Lung (tissue), 12 donors: ENCODE measurements around the gene PHF21A. TPM values are rescaled to one million over a fixed set of nuclear protein-coding genes. Genes with fewer than 3 reads are reported as not detected.
"Not testable (repeated sequence)": the region's sequence is repeated elsewhere in the genome, so short reads cannot be mapped to it uniquely, and the experiment has no call there.

Experiments used
- ATAC-seq: fragments of 200-7000 bp; cut with Tn5 transposase; one replicate; pipeline ENCODE4 v1.9.1; 2020; ENCODE audit warnings: moderate number of reproducible peaks; ENCODE audit not compliant: insufficient read depth, low FRiP score
- DNase-seq, 3 donors: peaks; one replicate each; pipeline ENCODE4 v3.0.0-alpha.2; 2013 to 2017
- H3K27ac ChIP-seq, 2 donors: one replicate each; pipeline ENCODE4 v1.5.1; 2013; ENCODE audit warnings: mild to moderate bottlenecking in 2 of 2, moderate library complexity in 2 of 2, control low read depth in 1 of 2, inconsistent platforms in 1 of 2, low read depth in 1 of 2, low read length in 1 of 2
- H3K27me3 ChIP-seq, 3 donors: one replicate each; pipeline ENCODE4 v1.5.1; 2013; ENCODE audit warnings: low read length in 2 of 3; ENCODE audit not compliant: control insufficient read depth in 3 of 3, insufficient read depth in 3 of 3
- H3K36me3 ChIP-seq, 4 donors: one replicate each; pipeline ENCODE4 v1.5.1; 2013; ENCODE audit warnings: low read length in 4 of 4, mild to moderate bottlenecking in 1 of 4, moderate library complexity in 1 of 4; ENCODE audit not compliant: control insufficient read depth in 4 of 4, insufficient read depth in 4 of 4
- H3K4me1 ChIP-seq, 5 donors: one replicate each; pipeline ENCODE4 v1.5.1; 2013; ENCODE audit warnings: low read length in 5 of 5, mild to moderate bottlenecking in 2 of 5, moderate library complexity in 1 of 5; ENCODE audit not compliant: control insufficient read depth in 5 of 5, insufficient read depth in 5 of 5
- H3K4me3 ChIP-seq: one replicate; pipeline ENCODE4 v1.5.1; 2013; ENCODE audit warnings: mild to moderate bottlenecking, control low read depth, moderate library complexity
- H3K9ac ChIP-seq, 2 donors: one replicate each; pipeline ENCODE4 v1.5.1; 2013; ENCODE audit warnings: low read length in 2 of 2, control low read depth in 1 of 2; ENCODE audit not compliant: insufficient read depth in 1 of 2
- H3K9me3 ChIP-seq, 4 donors: one replicate each; pipeline ENCODE4 v1.5.1; 2013; ENCODE audit warnings: low read length in 3 of 4, mild to moderate bottlenecking in 1 of 4, moderate library complexity in 1 of 4; ENCODE audit not compliant: control insufficient read depth in 4 of 4, insufficient read depth in 3 of 4
- CTCF ChIP-seq: IDR thresholded peaks from 2 replicates; pipeline ENCODE4 v1.5.1; 2012; ENCODE audit warnings: mild to moderate bottlenecking; ENCODE audit errors: control extremely low read depth, extremely low read depth
- WGBS, 2 donors: extraction: QIAGEN DNeasy Blood & Tissue Kit; methylation state at CpG; one replicate each; pipeline ENCODE4 v1.1.7; 2013; 5-methylcytosine and 5-hydroxymethylcytosine counted together
- polyA plus RNA-seq, 2 donors: library from polyadenylated mRNA; stranded (reverse); fragments of 200-250 nt; gene quantifications; one replicate each; pipeline ENCODE4 v1.2.1, GENCODE V29; 2013
- total RNA-seq, 2 donors: library from RNA; depleted of rRNA in 1 of 2; stranded (reverse); fragments of >200 nt in 1 of 2; gene quantifications; one replicate each; pipeline ENCODE4 v1.2.1, GENCODE V29; 2014 to 2021
- donor health status: control.
- donor health status: control.
- donor health status: Bipolar disorder and iron deficiency.
- donor health status: healthy.
- donor health status: DM: yes; HTN: yes; CAD: no.

PHF21A gene
- total and polyA plus RNA-seq, 4 donors = 16.2 to 57.0 (median 29.9) TPM

GRCh38 chr11:46117842-46118241, 3.4 kb downstream of the PHF21A start:
- ATAC-seq = no peak
- H3K4me3 ChIP-seq = no peak overlapping the region
- H3K36me3 ChIP-seq = no peaks in the 10 kb centered on the region
- H3K9me3 ChIP-seq = no peaks in the 10 kb centered on the region
- no peak overlapping the region for H3K27ac ChIP-seq
- no peak for TF ChIP-seq CTCF
- H3K4me1 ChIP-seq = peaks cover 0 to 45% (median 12%) of the 10 kb centered on the region in 5 donors
- no peak overlapping the region for H3K9ac ChIP-seq
- H3K27me3 ChIP-seq = no peaks in the 10 kb centered on the region
- no peak for DNase-seq

- not testable (repeated sequence) for H3K27ac ChIP-seq, DNase-seq, H3K27me3 ChIP-seq, H3K36me3 ChIP-seq, H3K9me3 ChIP-seq, ATAC-seq, H3K4me3 ChIP-seq
- Histone ChIP-seq H3K4me1 (peaks cover 0 to 48% (median 12%) of the 10 kb centered on the region in 5 donors), H3K9ac (peak overlapping the region in 1 of 2 donors; percentile 42)
- WGBS, 2 donors = 90 to 94% methylated on average over 10 of the region's 10 CpGs
Observed at GRCh38 chr11:46116712-46117037, 4.6 kb downstream of the PHF21A start.

GRCh38 chr11:46116007-46116711, 5.1 kb downstream of the PHF21A start:
- no peaks in the 10 kb centered on the region for H3K36me3 ChIP-seq
- ATAC-seq (no peak), DNase-seq (no peak)
- no peaks in the 10 kb centered on the region for H3K27me3 ChIP-seq
- peaks cover 0 to 48% (median 12%) of the 10 kb centered on the region in 5 donors for H3K4me1 ChIP-seq
- no peak overlapping the region for H3K27ac ChIP-seq
- H3K9me3 ChIP-seq = no peaks in the 10 kb centered on the region
- peak overlapping the region in 1 of 2 donors; percentile 42 for H3K9ac ChIP-seq
- 73 to 87% methylated on average over 3 of the region's 3 CpGs for WGBS, 2 donors
- no peak for TF ChIP-seq CTCF
- no peak overlapping the region for H3K4me3 ChIP-seq

- no peak overlapping the region for H3K9ac ChIP-seq
- H3K4me1 ChIP-seq = peaks cover 0 to 48% (median 12%) of the 10 kb centered on the region in 5 donors
- no peaks in the 10 kb centered on the region for H3K27me3 ChIP-seq
- H3K4me3 ChIP-seq = no peak overlapping the region
- no peak for DNase-seq
- no peak for ATAC-seq
- H3K36me3 ChIP-seq = no peaks in the 10 kb centered on the region
- no peak overlapping the region for H3K27ac ChIP-seq
- no peak for TF ChIP-seq CTCF
- H3K9me3 ChIP-seq = no peaks in the 10 kb centered on the region
Observed at GRCh38 chr11:46114961-46115360, 6.3 kb downstream of the PHF21A start.
